Astrocyte (in vitro differentiated cells and primary cell): ENCODE results near the gene UBLCP1.

Experiments
- CTCF ChIP-seq: IDR thresholded peaks from 2 replicates; pipeline ENCODE4 v1.5.1; 2011; ENCODE audit warnings: low read depth, mild to moderate bottlenecking, inconsistent platforms, low read length, moderate library complexity; ENCODE audit not compliant: insufficient read depth
- EZH2 ChIP-seq: IDR thresholded peaks from 2 replicates; pipeline ENCODE4 v1.6.1; 2012; ENCODE audit warnings: mild to moderate bottlenecking, low read length, inconsistent platforms; ENCODE audit not compliant: insufficient read depth

GRCh38 chr5:159223469-159223868 lies 39.6 kb upstream of the UBLCP1 start:
- TF ChIP-seq CTCF (no peak), EZH2 (no peak)
